Ovary (tissue), 3 donors: ENCODE measurements around the gene PASD1.

ENCODE experiments used
- CTCF ChIP-seq, 3 donors: fragments of 450-650 bp in 2 of 3; fragments of 200-600 bp in 1 of 3; IDR thresholded peaks; one replicate each; pipeline versions ENCODE4 v1.5.1 to v1.8.0; 2016 to 2022; ENCODE audit warnings: antibody characterized with exemption in 3 of 3, mild to moderate bottlenecking in 1 of 3
- EP300 ChIP-seq: sonication (generic); formaldehyde crosslinking; IDR thresholded peaks from one replicate; pipeline ENCODE4 v1.6.1; 2017; ENCODE audit warnings: antibody characterized with exemption
- POLR2A ChIP-seq: fragments of 450-650 bp; IDR thresholded peaks from one replicate; pipeline ENCODE4 v1.6.1; 2017; ENCODE audit warnings: antibody characterized with exemption, mild to moderate bottlenecking, moderate library complexity
- donor health status: DM: no; HTN: no; CAD: no.

GRCh38 chrX:151523351-151523750, 40.1 kb upstream of the PASD1 start:
- TF ChIP-seq POLR2A (no peak), CTCF (IDR thresholded peaks at IDR 0.05) (no peak), EP300 (no peak)
